GM23338 (cell line): ENCODE data around the gene UNC5A. TPM values are rescaled to one million over a fixed set of nuclear protein-coding genes. Genes with fewer than 3 reads are reported as not detected.
A peak's percentile ranks its signal among the peaks of the same experiment; 100 is the strongest.

Experiments used
- ATAC-seq: fragments of 200-7000 bp; cut with Tn5 transposase; 3 replicates; pipeline ENCODE4 v1.9.1; 2020
- DNase-seq: peaks from one replicate; pipeline ENCODE4 v3.0.0-alpha.2; 2015; ENCODE audit warnings: low spot score
- H2AFZ ChIP-seq: fragments of 200-600 bp; sonication (generic); 2 replicates; pipeline ENCODE4 v1.8.0; 2016; ENCODE audit warnings: antibody characterized with exemption, mild to moderate bottlenecking, moderate library complexity
- H3F3A ChIP-seq: fragments of 200-600 bp; sonication (generic); replicated peaks from 2 replicates; pipeline ENCODE4 v1.8.0; 2017; ENCODE audit warnings: antibody characterized with exemption, mixed run types, low read depth
- H3K27ac ChIP-seq: fragments of 200-600 bp; sonication (generic); 2 replicates; pipeline ENCODE4 v1.6.1; 2016; ENCODE audit warnings: low read depth
- H3K27me3 ChIP-seq: fragments of 200-600 bp; sonication (generic); 2 replicates; pipeline ENCODE4 v1.8.0; 2016; ENCODE audit warnings: mild to moderate bottlenecking, mixed run types, moderate library complexity; ENCODE audit not compliant: insufficient read depth
- H3K36me3 ChIP-seq: fragments of 200-600 bp; sonication (generic); 2 replicates; pipeline ENCODE4 v1.8.0; 2016; ENCODE audit warnings: mild to moderate bottlenecking; ENCODE audit not compliant: insufficient read depth
- H3K4me1 ChIP-seq: fragments of 200-600 bp; sonication (generic); 2 replicates; pipeline ENCODE4 v1.8.0; 2016; ENCODE audit warnings: mild to moderate bottlenecking, moderate library complexity; ENCODE audit not compliant: insufficient read depth
- H3K4me2 ChIP-seq: fragments of 200-600 bp; sonication (generic); 2 replicates; pipeline ENCODE4 v1.7.1; 2017; ENCODE audit warnings: mixed run types
- H3K4me3 ChIP-seq: fragments of 200-600 bp; sonication (generic); 2 replicates; pipeline ENCODE4 v1.6.1; 2016; ENCODE audit warnings: mixed run types
- H3K79me2 ChIP-seq: fragments of 200-600 bp; sonication (generic); replicated peaks from 2 replicates; pipeline ENCODE4 v1.8.0; 2017; ENCODE audit warnings: mild to moderate bottlenecking; ENCODE audit not compliant: insufficient read depth
- H3K9me2 ChIP-seq: fragments of 200-600 bp; sonication (generic); 2 replicates; pipeline ENCODE4 v1.8.0; 2017; ENCODE audit not compliant: insufficient read depth
- H4K20me1 ChIP-seq: fragments of 200-600 bp; sonication (generic); replicated peaks from 2 replicates; pipeline ENCODE4 v1.8.0; 2017; ENCODE audit warnings: mild to moderate bottlenecking; ENCODE audit not compliant: insufficient read depth
- H3K27ac Mint-ChIP-seq: 2 replicates; pipeline ENCODE4 v1.8.0; 2020; ENCODE audit warnings: inconsistent platforms, mild to moderate bottlenecking, moderate library complexity, mixed read lengths
- H3K27me3 Mint-ChIP-seq: 3 replicates; pipeline ENCODE4 v1.8.0; 2022; ENCODE audit warnings: low read depth, mild to moderate bottlenecking, moderate library complexity, mixed read lengths, inconsistent platforms; ENCODE audit not compliant: insufficient read depth, poor library complexity
- H3K36me3 Mint-ChIP-seq: 3 replicates; pipeline ENCODE4 v1.8.0; 2021; ENCODE audit warnings: low read depth, mild to moderate bottlenecking, inconsistent platforms, moderate library complexity, mixed read lengths
- H3K4me1 Mint-ChIP-seq: 3 replicates; pipeline ENCODE4 v1.8.0; 2020; ENCODE audit warnings: mild to moderate bottlenecking, inconsistent platforms, mixed read lengths
- H3K4me3 Mint-ChIP-seq: 3 replicates; pipeline ENCODE4 v1.8.0; 2021; ENCODE audit warnings: moderate library complexity, mild to moderate bottlenecking, inconsistent platforms, mixed read lengths
- H3K9me3 Mint-ChIP-seq: 3 replicates; pipeline ENCODE4 v1.8.0; 2020; ENCODE audit warnings: moderate library complexity, mild to moderate bottlenecking, inconsistent platforms, mixed read lengths
- CREB1 ChIP-seq: fragments of 250-450 bp; sonication (Bioruptor Pico); IDR thresholded peaks from 2 replicates; pipeline ENCODE4 v1.5.0; 2020; ENCODE audit warnings: low read depth, mild to moderate bottlenecking, moderate library complexity
- EZH2 ChIP-seq: fragments of 200-600 bp; sonication (generic); IDR thresholded peaks from one replicate; pipeline ENCODE4 v1.8.0; 2017; ENCODE audit warnings: antibody characterized with exemption, mild to moderate bottlenecking, low read depth; ENCODE audit not compliant: unreplicated experiment
- EZH2phosphoT487 ChIP-seq: fragments of 200-600 bp; sonication (generic); IDR thresholded peaks from one replicate; pipeline ENCODE4 v1.8.1; 2018; ENCODE audit warnings: antibody characterized with exemption; ENCODE audit not compliant: unreplicated experiment
- JUNB ChIP-seq: IDR thresholded peaks from one replicate; pipeline ENCODE4 v1.6.1; 2016; ENCODE audit warnings: antibody characterized with exemption; ENCODE audit not compliant: unreplicated experiment
- NANOG ChIP-seq: IDR thresholded peaks from 2 replicates; pipeline ENCODE4 v1.6.1; 2016; ENCODE audit warnings: antibody characterized with exemption, borderline replicate concordance
- STAT1 ChIP-seq: IDR thresholded peaks from one replicate; pipeline ENCODE4 v1.6.1; 2016; ENCODE audit warnings: antibody characterized with exemption; ENCODE audit not compliant: unreplicated experiment
- ZNF114 ChIP-seq: fragments of 250-450 bp; sonication (Bioruptor Pico); IDR thresholded peaks from 2 replicates; pipeline ENCODE4 v1.5.0; 2020; ENCODE audit warnings: mild to moderate bottlenecking, moderate library complexity
- ZNF462 ChIP-seq: fragments of 250-450 bp; sonication (Bioruptor Pico); IDR thresholded peaks from 2 replicates; pipeline ENCODE4 v1.5.0; 2020; ENCODE audit warnings: mild to moderate bottlenecking, moderate library complexity
- polyA plus RNA-seq: library from polyadenylated mRNA; unstranded; fragments of >200 nt; fragmentation: Nextera tagmentation; extraction: Ambion mirVana; gene quantifications from 2 replicates; pipeline ENCODE4 v1.2.1, GENCODE V29; 2016
- total RNA-seq: library from RNA; depleted of rRNA; stranded (reverse); fragments of >200 nt; shearing (Covaris generic); gene quantifications from 2 replicates; pipeline ENCODE4 v1.2.3, GENCODE V29; 2014

The UNC5A gene
- total and polyA plus RNA-seq, 2 experiments from 2014 or later = 0.92 to 3.9 TPM

GRCh38 chr5:176879663-176880361 is 69.5 kb downstream of the UNC5A start:
- no peak overlapping the region for H3K4me3 Mint-ChIP-seq
- H3K27ac Mint-ChIP-seq = 0 out of 2 replicates have a peak overlapping the region, but pooled peaks have one; percentile 56

GRCh38 chr5:176880366-176881020 is 70.1 kb downstream of the UNC5A start:
- no peak overlapping the region for H2AFZ ChIP-seq
- H3K36me3 Mint-ChIP-seq = no peaks in the 10 kb centered on the region
- no peaks in the 10 kb centered on the region for H3K79me2 ChIP-seq
- no peaks in the 10 kb centered on the region for H3K36me3 ChIP-seq
- H3K9me2 ChIP-seq = no peaks in the 10 kb centered on the region
- H3K4me3 ChIP-seq = no peak overlapping the region
- H3K9me3 Mint-ChIP-seq = no peaks in the 10 kb centered on the region
- H3K27me3 Mint-ChIP-seq = peaks cover 15% of the 10 kb centered on the region
- peaks cover 15% of the 10 kb centered on the region; the same call in 2 of the 3 replicates for H3K4me1 Mint-ChIP-seq
- H3K4me1 ChIP-seq = no peaks in the 10 kb centered on the region
- H3K27me3 ChIP-seq = no peaks in the 10 kb centered on the region
- no peaks in the 10 kb centered on the region for H3F3A ChIP-seq
- no peak overlapping the region for H3K27ac Mint-ChIP-seq
- no peak overlapping the region for H3K27ac ChIP-seq
- TF ChIP-seq CREB1 (CRISPR knock-in tag) (no peak), JUNB (no peak), ZNF462 (CRISPR knock-in tag) (no peak), ZNF114 (CRISPR knock-in tag) (no peak), NANOG (no peak), EZH2 (no peak), EZH2phosphoT487 (no peak)
- no peak overlapping the region for H3K4me2 ChIP-seq
- no peak for ATAC-seq
- H3K4me3 Mint-ChIP-seq = no peak overlapping the region
- no peak for DNase-seq
- no peaks in the 10 kb centered on the region for H4K20me1 ChIP-seq

More at GRCh38 chr5:176879663-176880361, 69.5 kb downstream of the UNC5A start:
- no peak overlapping the region for H3K27ac ChIP-seq
- H2AFZ ChIP-seq = no peak overlapping the region
- no peaks in the 10 kb centered on the region for H3F3A ChIP-seq
- Mint-ChIP-seq H3K27me3 (peaks cover 16% of the 10 kb centered on the region), H3K4me1 (peaks cover 14% of the 10 kb centered on the region; the same call in 2 of the 3 replicates), H3K9me3 (no peaks in the 10 kb centered on the region; the same call in 2 of the 3 replicates), H3K36me3 (no peaks in the 10 kb centered on the region)
- TF ChIP-seq ZNF114 (CRISPR knock-in tag) (no peak), STAT1 (no peak), EZH2phosphoT487 (no peak)
- no peaks in the 10 kb centered on the region for H3K79me2 ChIP-seq
- H3K4me3 ChIP-seq = no peak overlapping the region
- H3K4me1 ChIP-seq = no peaks in the 10 kb centered on the region
- no peaks in the 10 kb centered on the region for H3K36me3 ChIP-seq
- no peaks in the 10 kb centered on the region for H3K27me3 ChIP-seq
- no peaks in the 10 kb centered on the region for H4K20me1 ChIP-seq
- no peak overlapping the region for H3K4me2 ChIP-seq
- H3K9me2 ChIP-seq = no peaks in the 10 kb centered on the region
- no peak for ATAC-seq
- no peak for DNase-seq
